ENCODE results near the gene TADA2B. TPM values are rescaled to one million over a fixed set of nuclear protein-coding genes. Genes with fewer than 3 reads are reported as not detected.

The TADA2B gene
- polyA plus RNA-seq, 3 donors: 2.0 to 10.2 (median 2.6) TPM

DNA sequence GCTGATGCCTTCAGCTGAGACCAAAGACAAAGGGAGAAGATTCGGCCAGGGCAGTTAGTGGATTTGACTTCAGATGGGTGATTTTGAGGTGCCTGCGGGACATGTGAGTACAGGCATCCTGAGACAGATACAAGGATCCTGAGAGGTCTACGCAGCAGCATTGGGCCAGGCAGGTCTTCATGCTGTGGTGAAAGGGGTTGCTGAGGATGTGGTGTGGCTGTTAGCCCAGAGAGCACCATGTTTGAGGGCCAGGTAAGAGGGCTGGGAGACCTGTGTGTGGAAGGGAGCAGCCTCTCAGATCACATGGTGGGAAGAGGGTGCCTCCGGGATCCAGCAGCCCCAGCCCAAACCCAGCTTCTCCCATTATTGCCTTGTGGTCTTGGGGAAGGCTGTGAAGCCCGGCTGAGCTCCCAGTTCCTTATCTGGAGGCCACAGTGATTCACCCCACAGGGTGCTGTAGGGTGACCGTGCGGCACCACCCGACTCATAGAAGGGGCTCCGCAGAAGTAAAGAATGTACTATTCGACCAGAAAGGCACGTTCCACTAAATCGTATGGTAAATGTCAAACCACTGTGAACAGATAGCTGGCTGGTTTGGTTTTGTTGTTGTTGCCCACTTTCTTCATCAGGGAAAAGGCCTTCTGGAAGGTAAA lies 27.7 kb upstream of the TADA2B start:
- Histone ChIP-seq H2AFZ (ENCODE audit: insufficient read depth, low read depth, low read length, poor library complexity, severe bottlenecking) (no peak overlapping the region), H3K9me3 (replicated peaks in 1 of 2; ENCODE audit: control insufficient read depth in 1 of 2, insufficient read depth in 1 of 2, low read length in 2 of 2) (no peaks in the 10 kb centered on the region), H3K36me3 (replicated peaks in 1 of 2; ENCODE audit: control insufficient read depth in 1 of 2, insufficient read depth in 2 of 2, low read length in 2 of 2) (peaks cover 78 to 99% of the 10 kb centered on the region in 2 donors), H3K27ac (ENCODE audit: low read depth in 1 of 2, low read length in 2 of 2) (no peak overlapping the region), H3K4me2 (replicated peaks; ENCODE audit: extremely low read depth, low read length, poor library complexity, severe bottlenecking) (no peak overlapping the region), H3K9ac (ENCODE audit: insufficient read depth, low read length, poor library complexity, severe bottlenecking) (no peak overlapping the region), H3K4me3 (replicated peaks in 1 of 3; ENCODE audit: low read depth in 2 of 3, low read length in 3 of 3) (no peak overlapping the region), H3K79me2 (ENCODE audit: insufficient read depth, low read length) (no peaks in the 10 kb centered on the region), H3K4me1 (ENCODE audit: control insufficient read depth in 1 of 2, insufficient read depth in 2 of 2, low read length in 2 of 2) (no peaks in the 10 kb centered on the region), H3K27me3 (ENCODE audit: control insufficient read depth in 2 of 2, insufficient read depth in 2 of 2, low read length in 2 of 2) (no peaks in the 10 kb centered on the region), H4K20me1 (ENCODE audit: insufficient read depth, low read length) (peaks cover 78% of the 10 kb centered on the region)
- Mint-ChIP-seq H3K27ac (peak overlapping the region in 3 of 7 donors; percentile 60 to 82 (median 68)), H3K4me1 (peaks cover 5% of the 10 kb centered on the region), H3K27me3 (ENCODE audit: low read depth in 3 of 3) (peaks cover 0 to 1% (median 0%) of the 10 kb centered on the region in 3 donors), H3K36me3 (peaks cover 70 to 94% of the 10 kb centered on the region in 2 donors), H3K9me3 (no peaks in the 10 kb centered on the region), H3K4me3 (no peak overlapping the region)
- DNase-seq: no peak
- 96% methylated on average over 8 of the region's 12 CpGs for WGBS (ENCODE audit: insufficient coverage)
- TF ChIP-seq, protein P1, sequence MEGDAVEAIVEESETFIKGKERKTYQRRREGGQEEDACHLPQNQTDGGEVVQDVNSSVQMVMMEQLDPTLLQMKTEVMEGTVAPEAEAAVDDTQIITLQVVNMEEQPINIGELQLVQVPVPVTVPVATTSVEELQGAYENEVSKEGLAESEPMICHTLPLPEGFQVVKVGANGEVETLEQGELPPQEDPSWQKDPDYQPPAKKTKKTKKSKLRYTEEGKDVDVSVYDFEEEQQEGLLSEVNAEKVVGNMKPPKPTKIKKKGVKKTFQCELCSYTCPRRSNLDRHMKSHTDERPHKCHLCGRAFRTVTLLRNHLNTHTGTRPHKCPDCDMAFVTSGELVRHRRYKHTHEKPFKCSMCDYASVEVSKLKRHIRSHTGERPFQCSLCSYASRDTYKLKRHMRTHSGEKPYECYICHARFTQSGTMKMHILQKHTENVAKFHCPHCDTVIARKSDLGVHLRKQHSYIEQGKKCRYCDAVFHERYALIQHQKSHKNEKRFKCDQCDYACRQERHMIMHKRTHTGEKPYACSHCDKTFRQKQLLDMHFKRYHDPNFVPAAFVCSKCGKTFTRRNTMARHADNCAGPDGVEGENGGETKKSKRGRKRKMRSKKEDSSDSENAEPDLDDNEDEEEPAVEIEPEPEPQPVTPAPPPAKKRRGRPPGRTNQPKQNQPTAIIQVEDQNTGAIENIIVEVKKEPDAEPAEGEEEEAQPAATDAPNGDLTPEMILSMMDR (IDR thresholded peaks at IDR 0.05): no peak
- intact Hi-C loops (cut with micrococcal nuclease): no loop called here

DNA sequence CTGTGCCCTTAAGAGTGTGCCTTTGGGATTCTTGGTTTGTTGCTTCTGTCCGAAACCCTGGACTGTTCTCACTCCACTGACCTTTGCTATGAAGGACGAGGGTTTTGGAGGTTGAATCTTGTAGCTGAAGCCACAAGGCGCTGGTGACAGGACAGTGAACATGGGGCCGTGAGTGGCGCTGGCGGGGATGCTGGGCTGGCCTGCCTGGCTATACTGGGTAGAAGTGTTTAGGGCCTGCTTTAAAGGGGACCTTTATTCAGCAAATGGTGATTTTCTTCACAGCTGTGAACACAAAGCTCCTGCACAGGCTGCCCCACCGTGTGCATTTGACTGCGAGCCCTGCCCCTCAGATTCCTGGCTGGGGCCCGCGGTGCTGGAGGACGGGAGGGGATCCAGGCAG lies 27.1 kb upstream of the TADA2B start:
- Histone ChIP-seq H3K9me3 (replicated peaks in 1 of 2; ENCODE audit: control insufficient read depth in 1 of 2, insufficient read depth in 1 of 2, low read length in 2 of 2) (no peaks in the 10 kb centered on the region), H3K9ac (ENCODE audit: insufficient read depth, low read length, poor library complexity, severe bottlenecking) (no peak overlapping the region), H3K79me2 (ENCODE audit: insufficient read depth, low read length) (no peaks in the 10 kb centered on the region), H3K36me3 (replicated peaks in 1 of 2; ENCODE audit: control insufficient read depth in 1 of 2, insufficient read depth in 2 of 2, low read length in 2 of 2) (peaks cover 78 to 99% of the 10 kb centered on the region in 2 donors), H3K4me2 (replicated peaks; ENCODE audit: extremely low read depth, low read length, poor library complexity, severe bottlenecking) (no peak overlapping the region), H3K4me1 (ENCODE audit: control insufficient read depth in 1 of 2, insufficient read depth in 2 of 2, low read length in 2 of 2) (no peaks in the 10 kb centered on the region), H3K27me3 (ENCODE audit: control insufficient read depth in 2 of 2, insufficient read depth in 2 of 2, low read length in 2 of 2) (no peaks in the 10 kb centered on the region), H4K20me1 (ENCODE audit: insufficient read depth, low read length) (peaks cover 84% of the 10 kb centered on the region), H2AFZ (ENCODE audit: insufficient read depth, low read depth, low read length, poor library complexity, severe bottlenecking) (no peak overlapping the region), H3K27ac (ENCODE audit: low read depth in 1 of 2, low read length in 2 of 2) (no peak overlapping the region), H3K4me3 (replicated peaks in 1 of 3; ENCODE audit: low read depth in 2 of 3, low read length in 3 of 3) (no peak overlapping the region)
- DNase-seq: no peak
- H3K27ac Mint-ChIP-seq: no peak overlapping the region
- H3K36me3 Mint-ChIP-seq: peaks cover 70 to 94% of the 10 kb centered on the region in 2 donors
- no peak overlapping the region for H3K4me3 Mint-ChIP-seq
- WGBS (ENCODE audit: insufficient coverage): 98% methylated on average over 9 of the region's 11 CpGs
- intact Hi-C loops (cut with micrococcal nuclease): no loop called here
- peaks cover 0 to 1% (median 0%) of the 10 kb centered on the region in 3 donors for H3K27me3 Mint-ChIP-seq (ENCODE audit: low read depth in 3 of 3)
- peaks cover 5% of the 10 kb centered on the region for H3K4me1 Mint-ChIP-seq
- no peaks in the 10 kb centered on the region for H3K9me3 Mint-ChIP-seq
- TF ChIP-seq, protein P1 (IDR thresholded peaks at IDR 0.05): no peak
